Choroid plexus epithelial cell (primary cell): Measurements from ENCODE around the gene QRICH1.

Source experiments
- DNase-seq: peaks from one replicate; pipeline ENCODE4 v3.0.0-alpha.2; 2010; ENCODE audit warnings: low read depth
- H3K4me3 ChIP-seq: 2 replicates; pipeline ENCODE4 v1.5.1; 2011; ENCODE audit warnings: low read depth, mild to moderate bottlenecking, control low read depth, low read length, moderate library complexity
- CTCF ChIP-seq: conservative IDR thresholded peaks from 2 replicates; pipeline ENCODE4 v1.5.1; 2011; ENCODE audit warnings: low read depth, mild to moderate bottlenecking, control low read depth, inconsistent platforms, low read length, moderate library complexity

The QRICH1 gene

GRCh38 chr3:49093853-49094767, at the start of gene QRICH1:
Gene QRICH1, minus strand, starts transcription at chr3:49094071. Its CDS starts 17,054 bp downstream, at chr3:49077017.
- H3K4me3 ChIP-seq: peak within 1 kb of the TSS; percentile 75
- TF ChIP-seq CTCF: peak; percentile 85
- peak; percentile 98 for DNase-seq

GRCh38 chr3:49140080-49140479, 46.2 kb upstream of the QRICH1 start:
- no peak for DNase-seq
- H3K4me3 ChIP-seq: no peak overlapping the region
- TF ChIP-seq CTCF: no peak

GRCh38 chr3:49135499-49135898, 41.6 kb upstream of the QRICH1 start:
- no peak for DNase-seq
- no peak for TF ChIP-seq CTCF
- no peak overlapping the region for H3K4me3 ChIP-seq

GRCh38 chr3:49134471-49135265, 40.8 kb upstream of the QRICH1 start:
- TF ChIP-seq CTCF: no peak
- no peak overlapping the region for H3K4me3 ChIP-seq
- no peak for DNase-seq

- peak; percentile 92 for DNase-seq
- H3K4me3 ChIP-seq: peak overlapping the region; percentile 92
- no peak for TF ChIP-seq CTCF
These were observed 39.5 kb upstream of the QRICH1 start for GRCh38 chr3:49133226-49133951.

- TF ChIP-seq CTCF: peak; percentile 27
- peak within 1 kb of the TSS; percentile 92 for H3K4me3 ChIP-seq
- peak; percentile 76 for DNase-seq
These were observed 38.8 kb upstream of the QRICH1 start, which contains the start of gene LAMB2 for GRCh38 chr3:49132437-49133225. Gene LAMB2, minus strand, starts transcription at chr3:49133050. Its CDS starts 183 bp downstream, at chr3:49132867.
